GM19351 (cell line): ENCODE measurements around the gene RIN3.

Experiments used
- ATAC-seq: cut with Tn5 transposase; IDR thresholded peaks from one replicate; pipeline ENCODE4 v1.9.1; 2021; ENCODE audit warnings: mild to moderate bottlenecking, moderate library complexity; ENCODE audit not compliant: unreplicated experiment

The RIN3 gene

GRCh38 chr14:92510972-92511371 lies 2.6 kb upstream of the RIN3 start:
- no peak for ATAC-seq

GRCh38 chr14:92511453-92512238 lies 1.9 kb upstream of the RIN3 start:
- ATAC-seq, result no peak

DNA sequence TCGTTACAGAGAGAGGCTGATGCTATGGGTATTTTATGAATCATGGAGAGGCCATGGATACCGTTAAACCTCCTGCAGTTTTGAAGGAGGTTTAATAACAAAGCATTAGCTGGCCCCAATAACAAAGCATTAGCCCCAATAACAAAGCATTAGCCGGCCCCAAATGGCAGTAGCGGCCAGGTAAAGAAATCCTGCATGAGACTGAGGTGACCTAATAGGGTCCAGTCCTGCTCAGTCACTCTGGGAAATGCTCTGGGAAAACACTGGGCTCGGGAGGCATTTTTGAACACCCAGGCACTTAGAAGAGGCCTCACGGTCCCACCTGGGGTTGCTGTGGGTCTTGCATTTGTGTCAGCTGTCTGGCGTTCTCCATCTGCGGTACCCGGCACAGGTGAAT lies 776 bp upstream of the RIN3 start:
- ATAC-seq, result no peak

GRCh38 chr14:92513966-92514843 lies 624 bp downstream of the RIN3 start:
- ATAC-seq, result peak; percentile 41

- ATAC-seq, result no peak
These were observed 1.4 kb downstream of the RIN3 start for GRCh38 chr14:92514844-92515514.

DNA sequence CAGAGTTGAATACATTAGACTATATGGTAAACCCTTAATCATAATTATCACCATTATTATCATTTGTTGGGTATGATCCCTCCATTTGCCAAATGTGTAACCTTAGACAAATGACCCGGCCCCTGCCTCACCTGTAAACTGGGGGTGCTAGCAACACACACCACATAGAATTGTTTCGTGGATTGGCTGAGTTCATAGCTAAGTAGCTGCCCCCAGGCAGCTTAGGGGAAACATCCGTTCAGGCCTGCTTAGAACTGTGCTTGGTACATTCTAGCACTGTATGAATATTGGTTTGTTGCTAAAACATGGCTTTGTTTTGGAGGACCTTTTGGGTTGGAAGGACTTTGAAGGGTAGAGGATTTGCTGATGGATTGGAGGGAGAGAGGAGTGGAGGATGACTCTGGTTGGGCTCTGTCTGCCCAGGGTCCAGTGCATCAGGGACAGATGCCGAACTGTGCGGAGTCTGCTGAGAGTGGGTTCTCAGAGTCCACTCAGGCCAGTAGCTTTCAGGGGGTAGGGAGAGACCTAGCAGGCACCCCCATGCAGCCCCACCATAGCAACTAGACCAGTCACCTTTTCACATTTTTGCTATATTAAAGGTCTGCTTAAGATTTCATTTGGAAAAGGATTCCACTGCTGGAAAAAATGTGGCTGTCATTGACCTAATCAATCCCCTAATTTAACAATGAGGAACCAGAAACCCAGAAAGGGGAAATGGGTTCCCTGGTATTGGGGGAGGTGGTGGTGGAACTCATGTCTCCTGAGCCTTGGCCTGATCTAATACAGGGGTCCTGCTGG lies 2.2 kb downstream of the RIN3 start:
- no peak for ATAC-seq

DNA sequence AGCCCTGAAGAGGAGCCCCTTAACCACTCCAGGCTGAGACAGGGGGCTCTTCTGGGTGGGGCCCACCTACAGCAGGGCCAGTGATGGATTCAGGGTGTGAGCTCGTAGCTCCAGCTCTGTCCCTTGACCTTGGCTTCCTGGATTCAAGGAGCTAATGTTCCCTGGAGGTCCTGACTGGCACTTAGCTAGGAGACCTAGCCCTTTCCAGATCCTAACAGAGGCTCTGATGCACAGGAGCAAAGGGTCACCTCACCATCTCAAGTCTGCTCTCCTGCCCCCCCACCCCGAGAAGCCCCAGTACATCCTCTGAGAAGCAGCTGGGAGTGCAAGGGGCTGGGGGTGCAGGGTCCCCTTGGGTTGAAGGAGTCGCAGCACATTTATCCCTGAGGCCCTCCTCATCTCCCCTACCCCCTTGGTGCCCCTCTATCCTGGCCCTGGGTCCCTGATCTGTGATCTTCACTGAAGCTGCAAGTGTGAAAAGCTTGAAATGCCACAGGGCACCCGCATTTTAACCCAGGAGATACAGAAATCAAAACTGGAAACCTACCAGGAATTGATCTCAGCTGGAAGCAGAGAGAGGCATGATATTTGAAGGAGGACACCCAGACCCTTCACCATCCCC lies 2.9 kb downstream of the RIN3 start:
- no peak for ATAC-seq

DNA sequence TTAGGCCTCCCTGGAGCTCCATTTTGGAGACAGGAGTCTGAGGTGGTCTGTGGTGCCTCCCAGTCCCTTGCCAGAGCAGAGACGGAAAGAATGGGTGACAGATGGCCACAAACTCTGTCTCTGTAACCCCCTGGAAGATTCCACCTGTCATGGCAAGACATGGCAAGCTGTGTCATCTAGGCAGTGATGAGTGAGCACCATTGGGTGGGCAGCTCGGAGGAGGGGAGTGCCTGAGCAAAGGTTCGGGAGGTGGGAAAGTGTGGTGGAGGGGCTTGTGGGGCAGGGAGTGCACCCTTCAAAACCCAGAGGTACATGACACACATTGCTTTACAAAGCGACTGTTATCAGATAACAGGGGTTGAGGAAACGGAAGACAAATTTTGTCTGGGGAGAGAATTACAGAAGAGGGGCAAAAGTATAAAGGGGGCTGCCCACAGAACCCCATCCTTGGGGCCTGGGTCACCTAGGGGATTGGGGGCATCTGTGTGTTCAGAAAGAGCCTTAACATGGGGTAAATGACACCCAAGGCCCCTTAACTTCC lies 3.5 kb downstream of the RIN3 start:
- ATAC-seq, result no peak

DNA sequence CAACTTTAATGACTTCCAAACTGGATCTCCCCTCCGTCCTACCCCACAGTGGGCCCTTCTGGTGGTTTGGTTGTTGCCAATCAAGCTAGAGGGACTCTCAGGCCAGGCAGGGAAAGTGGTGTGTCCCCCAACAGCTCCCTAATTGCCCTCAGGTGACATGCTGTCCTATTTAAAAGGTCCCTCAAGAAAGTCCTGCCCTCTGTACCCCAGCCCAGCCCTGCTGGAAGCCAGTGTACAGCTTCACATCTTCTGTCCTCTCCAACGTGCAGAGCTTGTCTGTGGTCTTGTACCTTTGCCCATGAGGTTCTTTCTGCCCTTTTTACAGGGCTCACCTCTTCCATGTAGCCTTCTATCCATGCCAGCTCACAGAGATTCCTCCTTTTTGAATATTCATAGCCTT lies 4.2 kb downstream of the RIN3 start:
- no peak for ATAC-seq

DNA sequence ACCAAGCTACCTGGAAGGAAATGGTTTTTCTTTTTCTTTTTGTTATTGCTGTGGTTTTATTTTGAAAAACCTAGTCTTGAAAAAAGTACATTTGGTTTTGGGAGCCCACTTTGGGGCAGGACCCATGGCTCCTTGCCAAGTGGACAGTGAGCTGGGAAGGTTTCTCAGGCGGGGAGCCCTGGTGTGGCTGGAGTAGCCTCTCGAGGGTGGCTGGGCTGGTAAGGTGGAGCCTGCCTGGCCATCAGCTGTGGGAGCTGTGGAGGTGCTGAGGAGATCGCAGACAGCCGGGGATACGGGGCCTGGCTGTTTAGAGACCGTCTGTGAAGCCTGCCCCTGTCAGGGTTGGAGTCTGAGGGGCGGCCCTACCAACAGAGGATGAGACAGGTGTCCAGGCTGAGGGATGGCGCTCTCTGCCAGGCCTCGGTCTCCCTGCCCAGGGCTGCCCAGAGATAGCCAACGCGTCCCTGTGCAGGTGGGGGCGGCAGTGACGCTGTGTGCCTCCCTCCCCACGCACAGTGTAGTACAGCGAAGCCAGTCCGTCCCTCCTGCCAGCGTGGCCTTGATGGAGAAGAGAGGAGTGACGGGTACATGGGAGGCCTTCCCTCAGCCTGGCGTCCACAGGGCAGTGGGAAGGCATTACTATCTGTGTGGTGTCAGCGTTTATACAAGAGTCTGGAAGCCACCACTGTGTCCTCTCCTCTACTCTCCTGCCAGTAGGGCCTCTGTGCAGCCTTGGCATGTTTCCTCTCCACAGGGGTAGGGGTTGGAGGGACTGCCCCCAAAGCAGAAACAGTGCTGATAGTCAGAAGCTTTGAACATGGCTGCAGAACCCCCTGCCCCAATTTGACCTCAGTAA lies 5.9 kb downstream of the RIN3 start:
- ATAC-seq, result no peak

DNA sequence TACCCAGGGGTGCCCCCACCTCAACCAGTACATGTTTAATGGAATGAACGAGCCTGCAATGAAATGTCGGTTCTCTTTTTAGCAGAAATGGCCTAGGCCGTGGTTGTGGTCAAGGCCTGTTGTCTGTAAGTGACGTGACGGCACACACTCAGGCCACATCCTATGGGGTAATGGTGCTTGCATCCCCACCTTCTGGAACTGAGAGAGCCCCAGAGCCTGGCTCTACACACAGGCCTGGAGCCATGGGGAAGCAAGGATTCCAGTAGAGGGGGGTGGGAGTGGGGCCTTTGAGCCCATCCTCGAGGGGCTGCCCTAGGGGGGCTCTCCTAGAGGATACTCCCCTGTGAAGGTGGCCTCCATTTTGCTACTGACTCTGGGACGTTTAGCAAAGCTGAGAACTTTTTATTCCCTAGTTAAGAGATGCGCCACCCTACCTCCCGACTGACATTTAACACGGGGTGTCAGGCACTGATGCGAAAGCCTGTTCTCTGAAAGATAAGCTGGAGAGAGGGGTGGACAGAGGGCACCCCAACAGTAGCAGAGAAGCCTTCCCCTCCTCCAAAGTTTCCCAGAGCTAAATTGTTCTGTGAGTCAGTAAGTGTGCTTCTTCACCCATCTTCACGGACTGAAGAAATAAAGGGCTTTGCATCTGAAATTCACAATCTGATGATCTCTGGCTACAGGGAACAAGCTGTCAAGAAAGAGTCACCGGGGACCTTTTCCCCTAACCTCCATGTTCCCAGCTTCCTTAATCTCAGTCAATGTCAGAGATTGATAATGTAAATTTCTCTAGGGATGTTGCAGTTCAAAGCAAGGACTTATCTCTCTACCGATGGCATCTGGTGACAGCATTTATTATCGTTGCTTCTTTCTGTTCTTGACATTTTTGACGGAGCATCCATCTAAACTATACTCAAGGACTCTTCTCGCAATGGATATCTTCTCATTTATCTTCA lies 6.8 kb downstream of the RIN3 start:
- no peak for ATAC-seq

DNA sequence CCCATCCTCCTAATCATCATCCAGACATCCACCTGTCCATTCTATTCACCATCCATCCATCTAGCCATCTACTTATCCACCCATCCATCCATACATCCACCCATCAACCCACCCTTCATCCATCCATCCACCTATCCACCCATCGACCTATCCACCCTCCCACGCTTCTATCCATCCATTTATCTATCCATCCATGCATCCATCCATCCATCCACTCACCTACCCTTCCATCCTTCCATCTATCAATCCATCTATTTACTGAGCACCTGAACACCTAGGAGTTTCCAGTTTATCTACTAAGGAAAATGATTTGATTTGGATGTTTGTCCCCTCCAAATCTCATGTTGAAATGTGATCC lies 7.5 kb downstream of the RIN3 start:
- ATAC-seq, result no peak

GRCh38 chr14:92523752-92524151 lies 10.2 kb downstream of the RIN3 start:
- ATAC-seq, result no peak

DNA sequence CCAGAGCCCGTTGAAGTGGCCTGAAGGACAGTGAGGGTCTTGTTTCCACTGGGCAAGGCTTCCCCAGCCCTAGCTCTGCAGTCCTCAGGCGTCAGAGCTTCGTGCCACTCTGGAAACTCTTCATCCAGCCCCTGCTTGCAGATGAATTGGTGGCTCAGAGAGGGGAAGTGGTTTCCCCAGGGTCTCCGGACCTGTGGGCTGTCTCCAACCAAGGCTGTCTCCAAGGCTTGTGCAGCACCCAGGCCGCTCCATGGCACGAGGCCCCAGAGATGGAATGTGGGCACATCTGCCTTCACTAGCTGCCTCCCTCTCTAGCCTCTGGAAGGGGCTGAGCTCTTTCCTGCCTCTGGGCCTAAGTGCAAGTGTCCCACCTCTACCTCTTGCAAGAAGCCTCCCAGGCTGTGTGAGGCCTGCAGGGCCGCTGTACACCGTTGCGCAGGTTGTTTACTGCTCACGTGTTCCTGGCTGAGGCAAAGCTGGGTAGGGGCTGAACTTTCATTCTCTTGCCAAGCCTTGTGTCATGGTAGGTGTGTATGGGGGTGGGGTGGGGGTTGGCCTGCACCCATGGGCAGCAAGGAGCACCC lies 11.1 kb downstream of the RIN3 start:
- ATAC-seq, result no peak

- ATAC-seq, result no peak
These were observed 11.9 kb downstream of the RIN3 start for GRCh38 chr14:92525322-92526095.

GRCh38 chr14:92527721-92528120 lies 14.1 kb downstream of the RIN3 start:
- no peak for ATAC-seq

- no peak for ATAC-seq
These were observed 15.0 kb downstream of the RIN3 start for GRCh38 chr14:92528486-92529100.
